Nephron (organoid): ENCODE results near the gene KIF26B.

Source experiments
- H3K27ac Mint-ChIP-seq, 3 experiments: 2 replicates each; pipeline ENCODE4 v1.8.0; 2020; ENCODE audit warnings: mixed read lengths in 3 of 3, mild to moderate bottlenecking in 2 of 3, moderate library complexity in 1 of 3
- H3K27me3 Mint-ChIP-seq: 2 replicates; pipeline ENCODE4 v1.8.0; 2021; ENCODE audit warnings: low read depth, mild to moderate bottlenecking, moderate library complexity, mixed read lengths
- H3K36me3 Mint-ChIP-seq: 2 replicates; pipeline ENCODE4 v1.8.0; 2020; ENCODE audit warnings: low read depth, mixed read lengths
- H3K4me1 Mint-ChIP-seq: 2 replicates; pipeline ENCODE4 v1.8.0; 2020; ENCODE audit warnings: mixed read lengths
- H3K4me3 Mint-ChIP-seq, 3 experiments: 2 replicates each; pipeline ENCODE4 v1.8.0; 2020; ENCODE audit warnings: mild to moderate bottlenecking in 3 of 3, mixed read lengths in 3 of 3, moderate library complexity in 2 of 3
- H3K9me3 Mint-ChIP-seq: 2 replicates; pipeline ENCODE4 v1.8.0; 2020; ENCODE audit warnings: mixed read lengths
- TF ChIP-seq, protein P1 (sequence below), 3 experiments: fragments of 200-600 bp; sonication (generic); IDR thresholded peaks; one replicate each; pipeline ENCODE4 v1.5.0; 2021; ENCODE audit warnings: antibody characterized with exemption in 3 of 3; ENCODE audit not compliant: unreplicated experiment in 3 of 3

KIF26B gene

DNA sequence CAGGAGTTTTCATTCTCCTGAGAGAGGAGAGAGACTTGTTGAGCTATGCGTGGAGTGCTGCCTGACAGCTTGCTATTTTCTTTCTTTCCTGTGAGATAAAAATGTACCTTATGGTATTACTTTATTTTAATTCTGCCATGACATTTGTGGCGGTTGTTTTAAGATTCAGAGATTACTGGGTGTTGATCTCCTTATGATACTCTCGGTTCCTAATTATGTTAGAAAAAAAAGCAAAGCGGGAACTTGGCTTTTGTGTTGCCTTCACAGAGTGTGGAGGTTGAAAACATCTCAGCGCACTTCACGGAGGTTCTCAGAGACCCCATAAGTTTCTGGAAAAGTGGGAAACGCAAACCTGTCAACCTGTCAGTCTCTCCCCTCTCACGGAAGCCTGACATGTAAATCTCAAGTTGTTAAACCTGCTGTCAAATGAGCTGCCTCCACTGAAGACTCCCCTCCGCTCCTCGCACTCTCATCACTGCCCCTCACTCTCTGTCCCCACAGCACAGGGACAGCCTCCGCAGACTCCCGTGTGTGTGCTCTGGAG is 405.6 kb downstream of the KIF26B start:
- Mint-ChIP-seq H3K27me3 (peaks cover 9% of the 10 kb centered on the region), H3K36me3 (peaks cover 4% of the 10 kb centered on the region), H3K4me3 (no peak overlapping the region), H3K27ac (no peak overlapping the region), H3K9me3 (no peaks in the 10 kb centered on the region), H3K4me1 (no peaks in the 10 kb centered on the region)
- TF ChIP-seq, protein P1, sequence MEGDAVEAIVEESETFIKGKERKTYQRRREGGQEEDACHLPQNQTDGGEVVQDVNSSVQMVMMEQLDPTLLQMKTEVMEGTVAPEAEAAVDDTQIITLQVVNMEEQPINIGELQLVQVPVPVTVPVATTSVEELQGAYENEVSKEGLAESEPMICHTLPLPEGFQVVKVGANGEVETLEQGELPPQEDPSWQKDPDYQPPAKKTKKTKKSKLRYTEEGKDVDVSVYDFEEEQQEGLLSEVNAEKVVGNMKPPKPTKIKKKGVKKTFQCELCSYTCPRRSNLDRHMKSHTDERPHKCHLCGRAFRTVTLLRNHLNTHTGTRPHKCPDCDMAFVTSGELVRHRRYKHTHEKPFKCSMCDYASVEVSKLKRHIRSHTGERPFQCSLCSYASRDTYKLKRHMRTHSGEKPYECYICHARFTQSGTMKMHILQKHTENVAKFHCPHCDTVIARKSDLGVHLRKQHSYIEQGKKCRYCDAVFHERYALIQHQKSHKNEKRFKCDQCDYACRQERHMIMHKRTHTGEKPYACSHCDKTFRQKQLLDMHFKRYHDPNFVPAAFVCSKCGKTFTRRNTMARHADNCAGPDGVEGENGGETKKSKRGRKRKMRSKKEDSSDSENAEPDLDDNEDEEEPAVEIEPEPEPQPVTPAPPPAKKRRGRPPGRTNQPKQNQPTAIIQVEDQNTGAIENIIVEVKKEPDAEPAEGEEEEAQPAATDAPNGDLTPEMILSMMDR (IDR thresholded peaks at IDR 0.05; ENCODE audit: unreplicated experiment in 3 of 3) = no peak

DNA sequence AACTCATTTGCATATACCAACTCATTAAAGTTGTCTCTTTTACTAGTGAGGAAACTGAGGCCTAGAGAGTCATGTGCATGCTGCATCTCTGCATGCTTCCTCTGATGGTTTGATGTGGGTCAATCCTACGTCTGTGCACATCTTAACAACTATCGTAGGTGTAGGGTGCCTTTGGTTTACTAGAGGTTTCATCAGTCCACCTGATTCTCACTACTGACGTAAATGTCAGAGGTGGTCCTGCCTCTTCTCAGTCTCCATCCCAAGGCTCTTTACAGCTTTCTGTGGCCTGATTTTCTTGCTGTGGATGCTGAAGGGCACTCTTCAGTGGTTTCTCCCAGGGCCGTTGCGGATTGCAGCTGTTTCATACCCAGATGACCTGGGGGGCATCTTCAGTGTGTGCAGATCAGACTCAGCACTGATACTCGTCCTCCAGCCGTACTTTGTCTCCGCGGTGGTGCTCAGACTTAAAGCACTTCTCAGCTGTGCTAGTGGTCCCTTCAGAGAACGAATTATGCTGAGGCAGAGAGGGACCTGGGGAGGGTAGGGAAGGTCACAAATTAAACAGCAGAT is 407.0 kb downstream of the KIF26B start:
- Mint-ChIP-seq H3K4me3 (no peak overlapping the region), H3K27me3 (peaks cover 14% of the 10 kb centered on the region), H3K27ac (no peak overlapping the region), H3K4me1 (peaks cover under 1% of the 10 kb centered on the region), H3K36me3 (peaks cover 4% of the 10 kb centered on the region), H3K9me3 (peaks cover 2% of the 10 kb centered on the region)
- TF ChIP-seq, protein P1 (IDR thresholded peaks at IDR 0.05; ENCODE audit: unreplicated experiment in 3 of 3) = no peak

DNA sequence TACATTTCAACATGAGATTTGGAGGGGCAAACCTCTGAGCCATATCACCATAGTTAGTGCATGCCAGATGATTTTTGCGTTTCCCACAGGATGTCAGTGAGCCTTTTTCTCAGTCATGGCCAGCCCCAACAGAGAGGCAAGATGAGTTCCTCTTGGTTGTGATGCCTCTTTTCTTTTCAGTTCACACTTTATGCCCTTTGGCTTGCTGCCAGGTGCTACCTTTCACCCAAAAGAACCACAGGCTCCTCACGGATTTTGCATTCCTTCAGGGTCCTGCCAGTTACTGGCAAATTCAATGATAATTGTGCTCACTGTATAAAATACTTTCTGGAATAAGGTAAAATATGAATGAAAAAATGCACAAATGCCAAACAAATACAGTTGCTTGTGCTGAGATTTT is 411.3 kb downstream of the KIF26B start:
- Mint-ChIP-seq H3K4me3 (no peak overlapping the region), H3K27me3 (peaks cover 14% of the 10 kb centered on the region), H3K9me3 (peaks cover 2% of the 10 kb centered on the region), H3K4me1 (peaks cover 9% of the 10 kb centered on the region), H3K27ac (peak overlapping the region in 2 of 3 experiments; percentile 96 to 97), H3K36me3 (peaks cover 3% of the 10 kb centered on the region)
- TF ChIP-seq, protein P1 (IDR thresholded peaks at IDR 0.05; ENCODE audit: unreplicated experiment in 3 of 3) = no peak

DNA sequence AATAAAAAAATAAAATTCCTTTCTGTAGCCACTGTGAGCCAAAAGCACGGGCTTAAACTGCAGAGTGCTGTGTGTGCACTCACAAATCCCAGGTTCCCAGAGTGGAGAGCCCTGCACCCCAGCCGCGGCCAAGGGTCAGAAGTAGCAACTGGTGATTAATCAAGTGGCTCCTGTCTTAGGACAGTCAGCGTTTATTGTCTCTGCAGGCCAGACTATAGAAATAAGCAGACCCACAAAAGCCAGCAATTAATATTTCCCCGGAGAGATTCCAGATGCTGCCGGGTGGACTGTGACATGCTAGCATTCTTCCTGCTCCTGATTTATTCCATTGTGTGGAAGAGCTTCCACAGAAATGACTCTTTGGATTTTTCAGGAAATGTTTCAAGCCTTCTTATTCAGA is 412.2 kb downstream of the KIF26B start:
- Mint-ChIP-seq H3K27me3 (peaks cover 11% of the 10 kb centered on the region), H3K9me3 (peaks cover 2% of the 10 kb centered on the region), H3K4me1 (peaks cover 17% of the 10 kb centered on the region), H3K27ac (peak overlapping the region; percentile 87 to 97 (median 96)), H3K4me3 (peak overlapping the region in 2 of 3 experiments; percentile 19 to 40), H3K36me3 (peaks cover 3% of the 10 kb centered on the region)
- TF ChIP-seq, protein P1 (IDR thresholded peaks at IDR 0.05; ENCODE audit: unreplicated experiment in 3 of 3) = no peak

DNA sequence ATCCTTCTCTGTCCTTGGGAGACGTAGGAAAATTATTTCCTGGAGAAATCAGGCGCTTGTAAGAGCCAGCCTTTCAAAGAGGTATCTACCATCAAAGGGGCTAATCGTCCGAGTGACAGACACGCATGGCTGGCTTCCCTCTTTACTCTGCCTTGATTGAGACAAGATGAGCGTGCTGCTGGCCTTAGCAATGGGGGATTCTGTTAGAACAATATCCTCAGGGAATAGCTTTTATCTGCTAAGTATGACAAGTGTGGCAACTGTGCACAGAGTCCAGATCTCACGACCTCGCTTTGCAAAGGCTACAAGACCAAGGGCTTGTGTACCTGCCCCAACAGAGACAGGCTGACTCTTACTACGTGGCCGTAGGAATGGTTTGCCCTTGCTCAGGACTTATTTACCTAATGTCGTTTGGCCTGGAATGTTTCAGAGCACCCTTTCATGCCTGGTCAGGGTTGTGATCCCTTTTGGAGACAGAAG is 417.1 kb downstream of the KIF26B start:
- Mint-ChIP-seq H3K9me3 (no peaks in the 10 kb centered on the region), H3K36me3 (peaks cover 6% of the 10 kb centered on the region), H3K4me3 (no peak overlapping the region), H3K4me1 (peaks cover 38% of the 10 kb centered on the region), H3K27me3 (peaks cover 7% of the 10 kb centered on the region), H3K27ac (peak overlapping the region in 2 of 3 experiments; percentile 44 to 69)
- TF ChIP-seq, protein P1 (IDR thresholded peaks at IDR 0.05; ENCODE audit: unreplicated experiment in 3 of 3) = no peak

DNA sequence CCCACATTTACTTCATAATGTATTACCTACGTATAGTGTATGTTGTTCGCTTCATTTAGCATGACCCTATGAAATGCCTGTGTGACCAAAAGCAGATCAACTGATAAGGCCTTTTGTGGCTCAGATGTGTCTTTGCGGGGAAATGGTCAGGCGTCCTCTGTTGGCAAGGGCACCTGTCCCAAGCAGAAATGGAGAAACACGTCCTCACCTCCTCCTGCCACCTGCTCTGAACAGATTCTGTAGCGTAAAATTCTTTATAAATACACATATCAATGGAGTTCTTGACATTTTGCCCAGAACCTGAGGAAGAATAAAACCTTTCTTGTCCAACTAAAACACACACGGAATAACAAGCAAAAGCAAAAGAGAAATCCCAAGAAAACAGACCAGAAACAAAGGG is 417.9 kb downstream of the KIF26B start:
- Mint-ChIP-seq H3K9me3 (no peaks in the 10 kb centered on the region), H3K4me3 (no peak overlapping the region), H3K36me3 (peaks cover 11% of the 10 kb centered on the region), H3K27ac (peak overlapping the region; percentile 47 to 65 (median 56)), H3K4me1 (peaks cover 41% of the 10 kb centered on the region), H3K27me3 (peaks cover 7% of the 10 kb centered on the region)
- TF ChIP-seq, protein P1 (IDR thresholded peaks at IDR 0.05; ENCODE audit: unreplicated experiment in 3 of 3) = no peak
